ENCODE data around the gene WNT1. TPM values are rescaled to one million over a fixed set of nuclear protein-coding genes. Genes with fewer than 3 reads are reported as not detected.

The WNT1 gene
- not detected for polyA plus RNA-seq (2013, experiment 1 of 2; ENCODE audit: insufficient read length)
- polyA plus RNA-seq (2013, experiment 2 of 2; ENCODE audit: insufficient read length) = not detected

DNA sequence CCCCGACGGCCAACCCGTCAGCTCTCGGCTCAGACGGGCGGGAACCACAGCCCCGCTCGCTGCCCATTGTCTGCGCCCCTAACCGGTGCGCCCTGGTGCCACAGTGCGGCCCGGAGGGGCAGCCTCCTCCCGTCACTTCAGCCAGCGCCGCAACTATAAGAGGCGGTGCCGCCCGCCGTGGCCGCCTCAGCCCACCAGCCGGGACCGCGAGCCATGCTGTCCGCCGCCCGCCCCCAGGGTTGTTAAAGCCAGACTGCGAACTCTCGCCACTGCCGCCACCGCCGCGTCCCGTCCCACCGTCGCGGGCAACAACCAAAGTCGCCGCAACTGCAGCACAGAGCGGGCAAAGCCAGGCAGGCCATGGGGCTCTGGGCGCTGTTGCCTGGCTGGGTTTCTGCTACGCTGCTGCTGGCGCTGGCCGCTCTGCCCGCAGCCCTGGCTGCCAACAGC, at the start of gene WNT1:
TSS of gene WNT1 (plus strand) at position 32 of the 450 bp plus-strand sequence. CDS start at position 361, 329 bp downstream.
- no peak for DNase-seq

DNA sequence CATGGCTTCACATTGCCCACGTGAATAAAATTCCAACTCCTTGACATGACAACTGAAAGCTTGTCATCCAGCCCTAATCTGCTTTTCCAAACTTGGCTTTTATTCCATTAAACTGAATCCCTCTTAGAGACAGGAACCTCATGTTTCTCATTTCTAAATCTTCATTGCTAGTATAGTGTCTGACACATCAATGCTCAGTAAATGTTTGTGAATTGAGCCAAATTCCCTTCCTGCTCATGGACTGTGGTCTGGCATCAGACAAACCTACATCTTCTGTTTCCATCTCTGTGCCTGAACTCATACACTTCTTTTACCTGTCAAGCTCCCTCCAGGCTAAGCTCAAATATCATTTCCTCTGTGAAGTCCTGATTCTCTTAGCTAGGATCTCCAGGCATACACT, 48.6 kb upstream of the WNT1 start:
- no peak for DNase-seq

- no peak for DNase-seq
Measured at GRCh38 chr12:48930475-48930874, 47.6 kb upstream of the WNT1 start.

- DNase-seq = no peak
Measured at GRCh38 chr12:48932878-48933277, 45.2 kb upstream of the WNT1 start.

- DNase-seq = no peak
Measured at GRCh38 chr12:48933664-48934311, 44.3 kb upstream of the WNT1 start.

GRCh38 chr12:48934312-48934706, 43.8 kb upstream of the WNT1 start:
- no peak for DNase-seq

- peak; percentile 61 for DNase-seq
Measured at GRCh38 chr12:48936379-48936979, 41.6 kb upstream of the WNT1 start.

GRCh38 chr12:48937170-48937569, 41.0 kb upstream of the WNT1 start:
- DNase-seq = no peak

- no peak for DNase-seq
Measured at GRCh38 chr12:48938805-48939204, 39.3 kb upstream of the WNT1 start.

DNA sequence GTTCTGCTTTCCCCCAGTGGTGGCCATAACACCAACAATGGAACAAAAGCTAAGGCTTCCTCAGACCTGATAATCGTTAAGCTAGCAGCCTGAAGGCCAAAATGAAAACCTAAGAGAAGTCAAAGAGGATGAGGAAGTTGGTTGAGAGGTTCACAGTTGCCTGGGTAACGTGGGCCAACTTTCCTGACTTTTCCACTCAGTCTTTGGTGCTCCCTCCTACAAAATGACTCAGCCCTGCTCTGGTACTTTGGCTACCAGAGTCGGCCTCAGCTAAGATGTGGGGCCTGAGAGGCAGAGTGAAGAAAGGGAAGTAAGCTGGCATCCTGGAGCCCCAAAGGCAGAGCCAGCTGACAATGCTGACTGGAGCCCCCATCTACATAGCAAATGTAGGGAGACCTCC, 37.9 kb upstream of the WNT1 start:
- DNase-seq = no peak

DNA sequence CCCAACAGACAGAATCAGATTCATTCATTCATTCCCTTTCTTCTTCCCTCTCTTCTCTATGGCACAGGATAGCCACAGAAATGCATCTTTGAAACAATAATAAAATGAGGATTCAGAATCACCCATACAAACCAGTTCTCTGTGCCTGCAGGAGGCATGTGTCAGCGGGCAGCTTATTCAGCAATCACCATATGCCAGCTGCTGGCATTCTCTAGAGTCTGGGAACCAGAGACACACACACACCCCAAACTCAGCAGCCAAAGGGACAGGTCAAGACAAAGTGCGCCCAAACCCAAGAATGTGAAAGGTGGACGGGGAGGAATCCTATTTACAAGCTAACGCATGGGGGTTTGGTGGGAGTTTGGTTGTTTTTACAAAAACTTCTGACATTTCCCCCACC, 34.9 kb upstream of the WNT1 start:
- DNase-seq = no peak

DNA sequence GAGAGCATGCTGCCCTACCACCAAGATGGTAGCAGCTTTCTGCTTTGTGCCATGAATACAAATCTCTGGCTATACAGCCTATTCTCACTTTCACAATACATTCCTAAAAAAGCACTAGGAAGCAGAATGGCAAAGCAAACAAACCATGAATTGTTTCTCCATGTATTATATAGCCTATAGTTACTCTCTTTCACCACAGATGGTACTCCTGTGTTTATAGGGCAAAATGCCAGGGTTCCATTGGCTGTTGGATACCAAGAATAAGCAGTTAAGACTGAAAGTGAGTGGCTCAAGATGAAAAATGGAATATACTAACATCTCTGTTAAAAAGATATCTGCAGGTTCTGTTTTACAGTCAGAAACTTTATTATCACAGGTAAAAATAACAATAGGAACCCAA, 31.9 kb upstream of the WNT1 start:
- DNase-seq = no peak

DNA sequence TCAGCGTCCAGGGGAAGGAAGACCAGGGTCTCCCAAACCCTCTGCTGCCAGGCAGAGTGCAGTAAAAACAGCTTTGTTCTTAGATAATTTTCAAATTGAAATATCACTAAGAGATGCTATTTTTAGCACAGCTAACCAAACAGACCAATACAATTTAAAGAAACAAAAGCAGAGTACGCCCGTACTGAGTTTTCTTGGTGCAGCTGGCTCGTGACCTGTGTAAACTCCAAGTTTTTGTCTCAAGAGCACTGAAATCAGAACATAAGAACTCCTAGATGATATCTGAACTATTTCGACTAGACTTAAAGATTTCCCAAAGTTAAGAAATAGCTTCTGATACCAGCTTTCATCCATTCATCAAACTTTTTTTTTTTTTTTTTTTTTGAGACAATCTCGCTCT, 31.2 kb upstream of the WNT1 start:
- no peak for DNase-seq

DNA sequence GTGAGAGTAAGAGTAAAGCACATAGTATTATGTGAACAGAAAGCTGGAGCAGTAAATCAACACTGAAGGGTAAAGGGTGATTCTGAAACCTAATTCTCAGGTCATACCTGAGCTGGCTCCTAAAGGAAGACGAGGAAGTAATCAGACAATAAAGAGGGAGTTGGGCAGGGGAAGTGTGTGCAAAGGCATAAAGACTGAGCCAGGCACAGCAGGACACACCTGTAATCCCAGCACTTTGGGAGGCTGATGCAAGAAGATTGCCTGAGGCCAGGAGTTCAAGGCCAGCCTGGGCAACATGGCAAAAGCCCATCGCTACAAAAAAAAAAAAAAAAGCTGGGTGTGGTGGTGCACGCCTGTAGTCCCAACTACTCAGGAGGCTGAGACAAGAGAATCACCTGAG, 30.4 kb upstream of the WNT1 start:
- no peak for DNase-seq

- no peak for DNase-seq
Measured at GRCh38 chr12:48952691-48953090, 25.4 kb upstream of the WNT1 start.

DNA sequence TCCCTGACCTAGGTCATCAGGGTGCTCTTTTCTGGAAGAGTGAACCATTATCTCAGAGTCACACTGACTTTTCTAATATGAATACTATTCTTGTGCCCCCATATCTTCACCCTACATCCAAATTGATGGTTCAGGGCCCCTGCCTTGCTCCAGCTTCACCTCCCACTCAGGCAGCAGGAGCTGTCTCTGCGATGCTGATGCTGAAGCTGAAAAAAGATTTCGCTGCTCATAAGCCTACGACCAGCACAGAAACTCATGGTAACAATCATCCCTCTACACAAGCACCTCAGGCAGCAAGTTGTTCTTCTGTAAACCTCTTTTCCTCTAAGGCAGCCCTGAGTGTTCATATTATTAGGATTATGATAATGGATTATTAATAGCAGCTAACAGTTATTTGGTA, 24.1 kb upstream of the WNT1 start:
- DNase-seq = no peak

DNA sequence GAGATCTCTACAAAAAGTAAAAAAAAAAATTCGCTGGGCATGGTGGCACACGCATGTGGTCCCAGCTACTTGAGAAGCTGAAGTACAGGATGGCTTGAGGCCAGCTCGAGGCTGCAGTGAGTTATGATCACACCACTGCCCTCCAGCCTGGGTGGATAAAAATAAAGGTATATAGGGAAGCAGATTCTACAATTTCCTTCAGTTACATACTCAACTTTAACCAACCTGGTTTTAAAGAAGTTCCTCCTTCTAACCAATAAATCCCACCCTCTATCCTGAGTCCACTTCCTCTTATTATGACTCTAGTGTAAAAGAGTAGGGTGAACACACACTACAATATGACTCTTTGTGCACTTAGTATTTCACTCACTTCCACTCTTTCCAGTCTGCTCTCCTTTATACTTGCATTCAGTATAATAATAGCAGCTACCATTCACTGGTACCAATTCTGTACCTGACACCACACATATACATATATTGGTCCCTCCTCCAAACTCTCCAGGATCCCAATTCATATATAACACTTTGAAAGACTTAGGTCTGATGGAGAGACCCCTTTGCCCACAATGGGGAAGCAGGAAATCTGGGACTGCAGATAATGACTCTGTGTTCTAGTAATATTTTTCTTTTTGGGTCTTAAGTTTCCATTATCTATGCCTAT, 23.2 kb upstream of the WNT1 start:
- no peak for DNase-seq

GRCh38 chr12:48956279-48957140, 21.6 kb upstream of the WNT1 start:
- DNase-seq = peak; percentile 96

DNA sequence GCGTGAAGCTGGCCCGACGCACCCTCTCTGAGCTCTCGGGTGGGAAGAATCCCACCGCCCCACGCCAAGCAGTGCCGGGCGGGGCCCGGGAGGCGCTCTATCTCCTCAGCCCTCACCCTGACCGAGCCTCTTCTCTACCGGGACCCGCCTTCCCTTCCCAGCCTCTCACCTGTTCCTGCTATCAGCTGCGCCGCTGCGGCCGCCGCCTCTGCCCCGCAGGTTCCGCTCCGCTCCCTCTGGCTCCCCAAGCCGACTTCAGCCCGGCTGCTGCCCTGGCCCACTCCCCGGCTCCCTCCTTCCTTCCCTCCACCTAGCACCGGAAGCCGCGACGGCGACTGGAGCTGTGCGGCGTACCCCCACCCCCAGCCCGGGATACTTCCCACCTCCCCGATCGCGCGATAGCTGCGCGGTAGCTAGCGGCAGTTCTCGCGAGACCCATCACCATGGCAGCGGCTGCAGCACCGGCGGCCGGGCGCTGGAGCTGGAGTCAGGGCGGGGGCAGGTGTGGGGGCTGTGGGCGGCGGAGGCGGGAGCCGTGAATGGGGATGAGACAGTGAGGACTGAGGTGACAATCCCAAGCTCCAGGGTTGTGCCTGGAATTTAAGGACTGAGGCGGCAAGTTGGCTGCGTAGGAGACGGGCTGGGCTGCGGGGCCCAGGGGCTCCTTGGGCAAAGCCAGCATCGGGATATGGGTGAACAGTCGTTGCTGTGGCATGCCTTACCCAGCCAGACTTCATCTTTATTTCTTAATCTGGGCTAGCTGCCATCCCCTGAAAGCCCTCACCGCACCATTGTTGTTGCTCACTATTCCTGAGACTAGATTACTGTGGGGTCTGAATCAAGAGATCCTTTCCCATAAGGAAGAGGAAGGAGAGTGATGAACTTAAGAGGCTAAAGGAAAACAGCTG, 20.7 kb upstream of the WNT1 start, which contains the start of gene ARF3:
TSS of gene ARF3 (minus strand) at position 347 of the 908 bp plus-strand sequence. CDS start 16,392 bp downstream, outside the sequence.
- peak; percentile 94 for DNase-seq

GRCh38 chr12:48958049-48958388, 20.1 kb upstream of the WNT1 start:
- DNase-seq = no peak

DNA sequence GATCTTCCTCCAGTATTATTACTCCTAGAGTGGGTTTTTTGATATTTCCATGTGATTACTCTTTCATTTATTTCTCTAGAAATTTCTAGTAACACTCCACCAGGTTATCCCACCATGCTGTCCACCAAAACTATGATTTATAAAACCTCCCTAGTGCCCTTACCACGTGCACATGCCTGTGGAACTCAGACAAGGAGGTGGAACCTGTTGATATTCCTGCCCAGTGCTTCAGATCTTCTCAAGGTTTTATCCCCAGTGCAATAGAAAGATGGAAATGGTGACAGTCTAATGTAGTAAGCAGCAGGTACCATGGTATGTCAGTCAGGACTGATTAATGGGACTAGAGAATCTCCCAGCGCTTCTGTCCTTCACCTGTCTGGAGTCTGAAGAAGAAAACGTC, 17.3 kb upstream of the WNT1 start:
- no peak for DNase-seq

DNA sequence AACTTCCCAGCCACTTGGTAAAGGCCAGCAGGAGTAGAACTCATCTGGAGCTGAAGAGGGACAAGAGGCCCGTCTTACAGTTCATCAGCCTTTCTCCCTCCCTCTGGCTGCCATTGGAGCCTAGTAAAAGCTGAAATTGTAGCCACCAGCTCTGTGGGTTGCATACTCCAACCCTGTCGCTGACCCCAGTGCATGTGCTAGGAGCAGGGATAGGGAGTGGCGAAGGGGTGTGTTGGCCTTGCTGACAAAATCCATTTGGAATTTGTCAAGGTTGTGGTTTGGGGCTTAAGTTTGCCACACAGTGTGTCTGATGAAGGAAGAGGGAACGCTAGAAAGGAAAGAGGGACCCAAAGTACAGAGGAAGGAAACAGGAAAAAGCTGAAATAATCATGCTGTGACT, 16.8 kb upstream of the WNT1 start:
- no peak for DNase-seq
